Lower lobe of right lung (tissue), 2 donors: ENCODE measurements around the gene PCBP4. TPM values are rescaled to one million over a fixed set of nuclear protein-coding genes. Genes with fewer than 3 reads are reported as not detected.
"Not testable (repeated sequence)": the region's sequence is repeated elsewhere in the genome, so short reads cannot be mapped to it uniquely, and the experiment has no call there.

Experiments used
- ATAC-seq, 2 donors: fragments of 200-7000 bp; cut with Tn5 transposase; one replicate each; pipeline ENCODE4 v1.9.1; 2020 to 2022; ENCODE audit warnings: mild to moderate bottlenecking in 2 of 2, moderate library complexity in 2 of 2
- DNase-seq: peaks from one replicate; pipeline ENCODE4 v3.0.0-alpha.2; 2020
- H3K27ac ChIP-seq: fragments of 200-600 bp; one replicate; pipeline ENCODE4 v1.8.0; 2022
- H3K27me3 ChIP-seq: fragments of 200-600 bp; one replicate; pipeline ENCODE4 v1.8.0; 2022; ENCODE audit warnings: low read depth
- H3K36me3 ChIP-seq: fragments of 200-600 bp; one replicate; pipeline ENCODE4 v1.8.0; 2022; ENCODE audit warnings: mild to moderate bottlenecking
- H3K4me1 ChIP-seq: fragments of 200-600 bp; one replicate; pipeline ENCODE4 v1.8.0; 2022
- H3K4me3 ChIP-seq: fragments of 200-600 bp; one replicate; pipeline ENCODE4 v1.8.0; 2022; ENCODE audit warnings: mild to moderate bottlenecking
- H3K9me3 ChIP-seq: fragments of 200-600 bp; one replicate; pipeline ENCODE4 v1.8.0; 2022
- CTCF ChIP-seq: fragments of 200-600 bp; IDR thresholded peaks from one replicate; pipeline ENCODE4 v1.8.0; 2022; ENCODE audit warnings: antibody characterized with exemption, mild to moderate bottlenecking
- intact Hi-C: fragments of 100-400 bp; cut with DNase I; formaldehyde crosslinking; loops from one replicate; pipeline ENCODE4 v1.11.0; 2022
- total RNA-seq: library from RNA; stranded (reverse); fragmentation: NEBNext Ultra II Directional; extraction: Animal tissue kit (Norgen Biotek cat#: 25700); gene quantifications from one replicate; pipeline ENCODE4 v1.2.1, GENCODE V29; 2021
- donor health status: DM: no; HTN: yes; CAD: no; lungs with severe emphysema.

The PCBP4 gene
- total RNA-seq, 1 donor from 2014 or later = 24.6 TPM

- no peaks in the 10 kb centered on the region for H3K9me3 ChIP-seq
- H3K36me3 ChIP-seq = peaks cover 31% of the 10 kb centered on the region
- H3K27me3 ChIP-seq = no peaks in the 10 kb centered on the region
- H3K4me1 ChIP-seq = no peaks in the 10 kb centered on the region
- no peak for DNase-seq
- no peak for TF ChIP-seq CTCF
- intact Hi-C loops = no loop called here
- H3K4me3 ChIP-seq = no peak overlapping the region
- ATAC-seq = no peak
- no peak overlapping the region for H3K27ac ChIP-seq
Measured at GRCh38 chr3:51930439-51930838, 36.8 kb downstream of the PCBP4 start.

- Histone ChIP-seq H3K4me3 (no peak overlapping the region), H3K4me1 (no peaks in the 10 kb centered on the region), H3K9me3 (no peaks in the 10 kb centered on the region), H3K36me3 (peaks cover 22% of the 10 kb centered on the region), H3K27ac (no peak overlapping the region), H3K27me3 (no peaks in the 10 kb centered on the region)
- DNase-seq = no peak
- no peak for TF ChIP-seq CTCF
- peak in 1 of 2 donors; percentile 26 for ATAC-seq
- intact Hi-C loops = no loop called here
Measured at GRCh38 chr3:51929420-51930003, 37.7 kb downstream of the PCBP4 start.

GRCh38 chr3:51928981-51929380, 38.3 kb downstream of the PCBP4 start:
- intact Hi-C loops, DNase-seq: not testable (repeated sequence)

GRCh38 chr3:51928438-51928837, 38.8 kb downstream of the PCBP4 start:
- Histone ChIP-seq H3K4me1 (no peaks in the 10 kb centered on the region), H3K4me3 (no peak overlapping the region), H3K9me3 (no peaks in the 10 kb centered on the region), H3K27me3 (no peaks in the 10 kb centered on the region), H3K27ac (no peak overlapping the region), H3K36me3 (peaks cover 11% of the 10 kb centered on the region)
- DNase-seq = no peak
- TF ChIP-seq CTCF = no peak
- ATAC-seq = peak in 1 of 2 donors; percentile 22
- intact Hi-C loops = no loop called here

More at GRCh38 chr3:51928981-51929380, 38.3 kb downstream of the PCBP4 start:
- not testable (repeated sequence) for H3K27ac ChIP-seq, H3K27me3 ChIP-seq, H3K4me1 ChIP-seq, H3K9me3 ChIP-seq, H3K4me3 ChIP-seq
- peaks cover 17% of the 10 kb centered on the region for H3K36me3 ChIP-seq
- peak in 1 of 2 donors; percentile 22 for ATAC-seq

- Histone ChIP-seq H3K9me3 (no peaks in the 10 kb centered on the region), H3K27ac (no peak overlapping the region), H3K4me3 (no peak overlapping the region), H3K27me3 (no peaks in the 10 kb centered on the region), H3K4me1 (no peaks in the 10 kb centered on the region), H3K36me3 (peaks cover under 1% of the 10 kb centered on the region)
- no peak for ATAC-seq
- no peak for TF ChIP-seq CTCF
- intact Hi-C loops = no loop called here
- DNase-seq = no peak
Measured at GRCh38 chr3:51927061-51927977, 39.9 kb downstream of the PCBP4 start.

- no peaks in the 10 kb centered on the region for H3K9me3 ChIP-seq
Measured at GRCh38 chr3:51921081-51921578, 46.1 kb downstream of the PCBP4 start.

More at GRCh38 chr3:51921081-51921578, 46.1 kb downstream of the PCBP4 start:
- no peaks in the 10 kb centered on the region for H3K36me3 ChIP-seq
- H3K4me3 ChIP-seq = no peak overlapping the region
- TF ChIP-seq CTCF = no peak
- H3K27me3 ChIP-seq = no peaks in the 10 kb centered on the region
- DNase-seq (no peak), ATAC-seq (no peak)
- H3K27ac ChIP-seq = no peak overlapping the region
- intact Hi-C loops = no loop called here
- H3K4me1 ChIP-seq = no peaks in the 10 kb centered on the region
